ENCODE measurements around the gene PAPPA2.

- TF ChIP-seq CTCF (IDR thresholded peaks at IDR 0.05) (no peak), POLR2AphosphoS5 (IDR thresholded peaks at IDR 0.05) (no peak), POLR2A (IDR thresholded peaks at IDR 0.05) (no peak)
Observed at GRCh38 chr1:176522310-176522845, 59.4 kb downstream of the PAPPA2 start.

Data from breast epithelium (tissue), 3 donors.